ENCODE measurements around the gene ABHD12B. TPM values are rescaled to one million over a fixed set of nuclear protein-coding genes. Genes with fewer than 3 reads are reported as not detected.

Gene ABHD12B
- total and polyA plus RNA-seq, 2 donors (not counting 1 experiment from before 2014, with no cell fraction given) = under 0.01 TPM; not detected in 1

DNA sequence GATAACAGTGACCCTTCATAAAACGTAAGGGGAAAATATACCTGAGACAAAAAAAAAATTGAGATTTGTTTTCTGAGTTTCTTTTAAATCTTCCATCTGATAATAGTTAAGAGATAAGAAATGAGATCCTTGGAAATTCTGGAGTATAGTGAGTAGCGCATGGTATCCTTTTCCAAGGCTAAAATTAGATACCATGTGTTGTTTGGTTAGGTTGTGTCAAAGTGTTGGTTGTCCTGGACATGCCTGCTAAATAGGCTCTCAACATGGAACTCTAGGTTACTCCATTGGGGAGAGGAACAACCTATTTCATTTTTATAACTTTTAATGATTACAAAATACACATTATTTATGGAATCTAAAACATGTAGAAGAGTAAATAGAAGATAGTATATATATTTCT, 57.7 kb downstream of the ABHD12B start:
- Histone ChIP-seq H3K79me2 (ENCODE audit: control insufficient read depth, insufficient read depth, low read length) (no peaks in the 10 kb centered on the region), H3K4me3 (replicated peaks in 1 of 4; ENCODE audit: control extremely low read depth in 1 of 4, insufficient read depth in 1 of 4, low read depth in 3 of 4, low read length in 4 of 4) (no peak overlapping the region), H3K4me1 (ENCODE audit: control insufficient read depth, extremely low read depth, insufficient read depth, low read length) (no peaks in the 10 kb centered on the region), H3K27ac (ENCODE audit: insufficient read depth, low read length) (no peak overlapping the region), H2AFZ (ENCODE audit: low read length) (no peak overlapping the region), H4K20me1 (ENCODE audit: control insufficient read depth, extremely low read depth, insufficient read depth, low read length) (no peaks in the 10 kb centered on the region), H3K9me3 (ENCODE audit: control insufficient read depth, insufficient read depth, low read depth, low read length) (no peaks in the 10 kb centered on the region), H3K36me3 (ENCODE audit: control insufficient read depth, insufficient read depth, low read length) (peaks cover 1% of the 10 kb centered on the region), H3K9ac (ENCODE audit: insufficient read depth, low read length) (no peak overlapping the region), H3K4me2 (ENCODE audit: extremely low read depth, insufficient read depth, low read length) (no peak overlapping the region), H3K27me3 (ENCODE audit: control insufficient read depth, insufficient read depth, low read length) (no peaks in the 10 kb centered on the region)
- no peak for DNase-seq (ENCODE audit: low read depth in 2 of 2)
- TF ChIP-seq CTCF (conservative IDR thresholded peaks at IDR 0.05 in 1 of 2, IDR thresholded peaks at IDR 0.05 in 1 of 2; ENCODE audit: low read depth in 1 of 2, low read length in 2 of 2) = no peak
- no peak for TF ChIP-seq EZH2 (IDR thresholded peaks at IDR 0.05; ENCODE audit: low read length, missing control alignments)

- peaks cover 6% of the 10 kb centered on the region for H3K36me3 ChIP-seq (ENCODE audit: control insufficient read depth, insufficient read depth, low read length)
- no peak overlapping the region for H3K9ac ChIP-seq (ENCODE audit: insufficient read depth, low read length)
- TF ChIP-seq EZH2 (IDR thresholded peaks at IDR 0.05; ENCODE audit: low read length, missing control alignments) (no peak), CTCF (conservative IDR thresholded peaks at IDR 0.05 in 1 of 2, IDR thresholded peaks at IDR 0.05 in 1 of 2; ENCODE audit: low read depth in 1 of 2, low read length in 2 of 2) (no peak)
- no peaks in the 10 kb centered on the region for H3K79me2 ChIP-seq (ENCODE audit: control insufficient read depth, insufficient read depth, low read length)
- no peak overlapping the region for H2AFZ ChIP-seq (ENCODE audit: low read length)
- no peak for DNase-seq (ENCODE audit: low read depth in 2 of 2)
- H3K4me1 ChIP-seq (ENCODE audit: control insufficient read depth, extremely low read depth, insufficient read depth, low read length) = no peaks in the 10 kb centered on the region
- no peak overlapping the region for H3K4me3 ChIP-seq (replicated peaks in 1 of 4; ENCODE audit: control extremely low read depth in 1 of 4, insufficient read depth in 1 of 4, low read depth in 3 of 4, low read length in 4 of 4)
- H3K27ac ChIP-seq (ENCODE audit: insufficient read depth, low read length) = no peak overlapping the region
- H3K4me2 ChIP-seq (ENCODE audit: extremely low read depth, insufficient read depth, low read length) = no peak overlapping the region
- H3K27me3 ChIP-seq (ENCODE audit: control insufficient read depth, insufficient read depth, low read length) = no peaks in the 10 kb centered on the region
- no peaks in the 10 kb centered on the region for H3K9me3 ChIP-seq (ENCODE audit: control insufficient read depth, insufficient read depth, low read depth, low read length)
- no peaks in the 10 kb centered on the region for H4K20me1 ChIP-seq (ENCODE audit: control insufficient read depth, extremely low read depth, insufficient read depth, low read length)
Measured at GRCh38 chr14:50931559-50931958, 59.7 kb downstream of the ABHD12B start.

DNA sequence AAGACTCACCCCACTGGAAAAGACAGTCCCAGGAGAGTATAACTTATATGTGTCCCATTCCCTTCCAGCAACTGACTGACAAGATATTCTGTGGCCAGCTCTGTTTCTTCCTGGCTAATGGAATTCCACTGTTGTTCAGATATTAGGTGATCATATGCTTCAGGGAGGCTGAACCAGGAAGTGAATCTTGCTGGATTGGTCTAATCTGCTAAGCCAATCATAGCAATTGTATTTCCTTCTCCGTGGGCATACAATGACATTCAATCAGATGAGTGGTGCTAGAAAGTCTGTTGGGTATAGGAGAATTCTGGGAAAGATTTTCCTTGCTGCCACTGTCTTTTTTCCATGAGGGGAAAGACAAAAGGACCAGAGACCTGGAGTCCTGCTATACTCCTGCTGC, 60.3 kb downstream of the ABHD12B start:
- Histone ChIP-seq H3K4me1 (ENCODE audit: control insufficient read depth, extremely low read depth, insufficient read depth, low read length) (peaks cover 4% of the 10 kb centered on the region), H3K9me3 (ENCODE audit: control insufficient read depth, insufficient read depth, low read depth, low read length) (no peaks in the 10 kb centered on the region), H3K4me3 (replicated peaks in 1 of 4; ENCODE audit: control extremely low read depth in 1 of 4, insufficient read depth in 1 of 4, low read depth in 3 of 4, low read length in 4 of 4) (no peak overlapping the region), H3K9ac (ENCODE audit: insufficient read depth, low read length) (no peak overlapping the region), H3K79me2 (ENCODE audit: control insufficient read depth, insufficient read depth, low read length) (no peaks in the 10 kb centered on the region), H3K4me2 (ENCODE audit: extremely low read depth, insufficient read depth, low read length) (no peak overlapping the region), H3K27ac (ENCODE audit: insufficient read depth, low read length) (no peak overlapping the region), H4K20me1 (ENCODE audit: control insufficient read depth, extremely low read depth, insufficient read depth, low read length) (no peaks in the 10 kb centered on the region), H2AFZ (ENCODE audit: low read length) (no peak overlapping the region), H3K27me3 (ENCODE audit: control insufficient read depth, insufficient read depth, low read length) (no peaks in the 10 kb centered on the region), H3K36me3 (ENCODE audit: control insufficient read depth, insufficient read depth, low read length) (peaks cover 6% of the 10 kb centered on the region)
- DNase-seq (ENCODE audit: low read depth in 2 of 2) = no peak
- TF ChIP-seq EZH2 (IDR thresholded peaks at IDR 0.05; ENCODE audit: low read length, missing control alignments) (no peak), CTCF (conservative IDR thresholded peaks at IDR 0.05 in 1 of 2, IDR thresholded peaks at IDR 0.05 in 1 of 2; ENCODE audit: low read depth in 1 of 2, low read length in 2 of 2) (no peak)

All from fibroblast of lung (primary cell).